ENCODE results near the gene TNFRSF25. TPM values are rescaled to one million over a fixed set of nuclear protein-coding genes. Genes with fewer than 3 reads are reported as not detected.

The TNFRSF25 gene
- polyA plus RNA-seq, 2 of the 4 experiments (the other 2 are of a cell fraction), result 0.65 to 3.4 TPM

GRCh38 chr1:6412896-6413295, 53.1 kb downstream of the TNFRSF25 start (continued):
- TF ChIP-seq RNF2 (IDR thresholded peaks at IDR 0.05; ENCODE audit: borderline replicate concordance, low read depth) (no peak), GATA3 (IDR thresholded peaks at IDR 0.05; ENCODE audit: borderline replicate concordance) (no peak), HES2 (IDR thresholded peaks at IDR 0.05) (no peak)

Small RNA genes lying within 50 kb of the gene (small RNA-seq; reads per million reads assigned to genes)
- 0 reads per million in 6 experiments for gene MIR4252

Other genes with a start within 250 kb of the TNFRSF25 start
- 64.6 and 71.4 TPM in 2 replicates for gene ICMT, start 230.2 kb downstream of the TNFRSF25 start, polyA plus RNA-seq (2011; rRNA removed)
- gene ICMT, start 230.2 kb downstream of the TNFRSF25 start, polyA plus RNA-seq (2017; fragmentation: RNase III; extraction: RNeasy Plus Mini Kit Qiagen cat#74134 plus additional on column Dnase treatment), result 63.9 to 97.2 TPM (median 84.6 TPM) in 3 replicates
- gene HES3, start 222.0 kb downstream of the TNFRSF25 start, polyA plus RNA-seq (2011; rRNA removed), result not detected in 2 replicates
- not detected in 3 replicates for gene HES3, start 222.0 kb downstream of the TNFRSF25 start, polyA plus RNA-seq (2017; fragmentation: RNase III; extraction: RNeasy Plus Mini Kit Qiagen cat#74134 plus additional on column Dnase treatment)
- gene GPR153, start 205.1 kb downstream of the TNFRSF25 start, polyA plus RNA-seq (2011; rRNA removed), result 0.56 and 0.81 TPM in 2 replicates
- gene GPR153, start 205.1 kb downstream of the TNFRSF25 start, polyA plus RNA-seq (2017; fragmentation: RNase III; extraction: RNeasy Plus Mini Kit Qiagen cat#74134 plus additional on column Dnase treatment), result 1.1 to 1.5 TPM (median 1.4 TPM) in 3 replicates
- 49.6 and 50.9 TPM in 2 replicates for gene ACOT7, start 72.4 kb downstream of the TNFRSF25 start, polyA plus RNA-seq (2011; rRNA removed)
- gene ACOT7, start 72.4 kb downstream of the TNFRSF25 start, polyA plus RNA-seq (2017; fragmentation: RNase III; extraction: RNeasy Plus Mini Kit Qiagen cat#74134 plus additional on column Dnase treatment), result 46.1 to 53.6 TPM (median 48.0 TPM) in 3 replicates
- gene HES2, start 46.3 kb downstream of the TNFRSF25 start, polyA plus RNA-seq (2011; rRNA removed), result 1.8 and 2.0 TPM in 2 replicates
- gene HES2, start 46.3 kb downstream of the TNFRSF25 start, polyA plus RNA-seq (2017; fragmentation: RNase III; extraction: RNeasy Plus Mini Kit Qiagen cat#74134 plus additional on column Dnase treatment), result 0.75 to 1.3 TPM (median 0.79 TPM) in 3 replicates
- gene ESPN, start 41.4 kb downstream of the TNFRSF25 start, polyA plus RNA-seq (2011; rRNA removed), result 0.13 and 0.22 TPM in 2 replicates
- gene ESPN, start 41.4 kb downstream of the TNFRSF25 start, polyA plus RNA-seq (2017; fragmentation: RNase III; extraction: RNeasy Plus Mini Kit Qiagen cat#74134 plus additional on column Dnase treatment), result 0.17 to 0.28 TPM (median 0.18 TPM) in 3 replicates
- 0.75 and 0.84 TPM in 2 replicates for gene PLEKHG5, start 25.5 kb upstream of the TNFRSF25 start, polyA plus RNA-seq (2011; rRNA removed)
- gene PLEKHG5, start 25.5 kb upstream of the TNFRSF25 start, polyA plus RNA-seq (2017; fragmentation: RNase III; extraction: RNeasy Plus Mini Kit Qiagen cat#74134 plus additional on column Dnase treatment), result 2.4 to 3.4 TPM (median 3.1 TPM) in 3 replicates
- gene NOL9, start 88.3 kb upstream of the TNFRSF25 start, polyA plus RNA-seq (2011; rRNA removed), result 19.0 and 19.3 TPM in 2 replicates
- 4.4 to 6.4 TPM (median 4.8 TPM) in 3 replicates for gene NOL9, start 88.3 kb upstream of the TNFRSF25 start, polyA plus RNA-seq (2017; fragmentation: RNase III; extraction: RNeasy Plus Mini Kit Qiagen cat#74134 plus additional on column Dnase treatment)
- not detected in 2 replicates for gene TAS1R1, start 89.1 kb upstream of the TNFRSF25 start, polyA plus RNA-seq (2011; rRNA removed)
- 0.04 TPM in 1 of 3 replicates, not detected in the others for gene TAS1R1, start 89.1 kb upstream of the TNFRSF25 start, polyA plus RNA-seq (2017; fragmentation: RNase III; extraction: RNeasy Plus Mini Kit Qiagen cat#74134 plus additional on column Dnase treatment)
- 5.8 and 8.0 TPM in 2 replicates for gene ZBTB48, start 113.8 kb upstream of the TNFRSF25 start, polyA plus RNA-seq (2011; rRNA removed)
- 11.3 to 13.4 TPM (median 13.1 TPM) in 3 replicates for gene ZBTB48, start 113.8 kb upstream of the TNFRSF25 start, polyA plus RNA-seq (2017; fragmentation: RNase III; extraction: RNeasy Plus Mini Kit Qiagen cat#74134 plus additional on column Dnase treatment)
- 3.3 and 3.5 TPM in 2 replicates for gene KLHL21, start 136.7 kb upstream of the TNFRSF25 start, polyA plus RNA-seq (2011; rRNA removed)
- 9.2 to 10.5 TPM (median 10.2 TPM) in 3 replicates for gene KLHL21, start 136.7 kb upstream of the TNFRSF25 start, polyA plus RNA-seq (2017; fragmentation: RNase III; extraction: RNeasy Plus Mini Kit Qiagen cat#74134 plus additional on column Dnase treatment)
- 4.3 TPM in 2 replicates for gene PHF13, start 147.6 kb upstream of the TNFRSF25 start, polyA plus RNA-seq (2011; rRNA removed)
- gene PHF13, start 147.6 kb upstream of the TNFRSF25 start, polyA plus RNA-seq (2017; fragmentation: RNase III; extraction: RNeasy Plus Mini Kit Qiagen cat#74134 plus additional on column Dnase treatment), result 8.9 to 10.5 TPM (median 10.4 TPM) in 3 replicates
- 6.5 and 7.2 TPM in 2 replicates for gene THAP3, start 158.7 kb upstream of the TNFRSF25 start, polyA plus RNA-seq (2011; rRNA removed)
- gene THAP3, start 158.7 kb upstream of the TNFRSF25 start, polyA plus RNA-seq (2017; fragmentation: RNase III; extraction: RNeasy Plus Mini Kit Qiagen cat#74134 plus additional on column Dnase treatment), result 10.8 to 12.5 TPM (median 12.0 TPM) in 3 replicates
- gene DNAJC11, start 235.6 kb upstream of the TNFRSF25 start, polyA plus RNA-seq (2011; rRNA removed), result 29.9 and 35.7 TPM in 2 replicates
- 48.5 to 56.0 TPM (median 50.0 TPM) in 3 replicates for gene DNAJC11, start 235.6 kb upstream of the TNFRSF25 start, polyA plus RNA-seq (2017; fragmentation: RNase III; extraction: RNeasy Plus Mini Kit Qiagen cat#74134 plus additional on column Dnase treatment)